Liver (tissue), 9 donors: ENCODE data around the gene RERE. TPM values are rescaled to one million over a fixed set of nuclear protein-coding genes. Genes with fewer than 3 reads are reported as not detected.

ENCODE experiments used
- DNase-seq: peaks from one replicate; pipeline ENCODE4 v3.0.0-alpha.2; 2017; ENCODE audit warnings: low spot score
- H3K27ac ChIP-seq, 2 donors: one replicate each; pipeline ENCODE4 v1.7.0; 2013; ENCODE audit warnings: inconsistent platforms in 2 of 2, low read length in 2 of 2, control low read depth in 1 of 2, low read depth in 1 of 2, mild to moderate bottlenecking in 1 of 2
- H3K27me3 ChIP-seq, 4 donors: one replicate each; pipeline versions ENCODE4 v1.6.1 to v1.7.0; 2013; ENCODE audit warnings: low read length in 3 of 4, inconsistent platforms in 1 of 4, mild to moderate bottlenecking in 1 of 4, moderate library complexity in 1 of 4; ENCODE audit not compliant: control insufficient read depth in 4 of 4, insufficient read depth in 4 of 4
- H3K36me3 ChIP-seq, 4 donors: one replicate each; pipeline versions ENCODE4 v1.6.1 to v1.7.0; 2013; ENCODE audit warnings: low read length in 3 of 4, mild to moderate bottlenecking in 3 of 4, low read depth in 1 of 4, moderate library complexity in 1 of 4; ENCODE audit not compliant: control insufficient read depth in 4 of 4, insufficient read depth in 3 of 4
- H3K4me1 ChIP-seq, 4 donors: one replicate each; pipeline versions ENCODE4 v1.6.1 to v1.7.0; 2013; ENCODE audit warnings: low read length in 3 of 4, mild to moderate bottlenecking in 3 of 4, moderate library complexity in 1 of 4; ENCODE audit not compliant: control insufficient read depth in 4 of 4, insufficient read depth in 4 of 4
- H3K4me3 ChIP-seq, 3 donors: one replicate each; pipeline versions ENCODE4 v1.6.1 to v1.7.0; 2013; ENCODE audit warnings: low read length in 3 of 3, control low read depth in 1 of 3, low read depth in 1 of 3, mild to moderate bottlenecking in 1 of 3
- H3K9ac ChIP-seq, 2 donors: one replicate each; pipeline ENCODE4 v1.7.0; 2013; ENCODE audit warnings: low read length in 2 of 2, mild to moderate bottlenecking in 2 of 2, moderate library complexity in 2 of 2, control low read depth in 1 of 2, low read depth in 1 of 2
- H3K9me3 ChIP-seq, 4 donors: one replicate each; pipeline versions ENCODE4 v1.6.1 to v1.7.0; 2013; ENCODE audit warnings: low read length in 3 of 4; ENCODE audit not compliant: control insufficient read depth in 4 of 4
- GABPA ChIP-seq, 2 donors: IDR thresholded peaks in 1 of 2; conservative IDR thresholded peaks in 1 of 2; 2 replicates each; pipeline ENCODE4 v1.6.1; 2016; ENCODE audit warnings: antibody characterized with exemption in 2 of 2, mild to moderate bottlenecking in 1 of 2, moderate library complexity in 1 of 2
- HNF4A ChIP-seq, 2 donors: conservative IDR thresholded peaks; 2 replicates each; pipeline ENCODE4 v1.6.1; 2016; ENCODE audit warnings: antibody characterized with exemption in 2 of 2, mild to moderate bottlenecking in 2 of 2
- HNF4G ChIP-seq: IDR thresholded peaks from 2 replicates; pipeline ENCODE4 v1.6.1; 2016; ENCODE audit warnings: antibody characterized with exemption
- NR2F2 ChIP-seq: IDR thresholded peaks from 2 replicates; pipeline ENCODE4 v1.6.1; 2016; ENCODE audit warnings: antibody characterized with exemption
- RAD21 ChIP-seq, 2 donors: IDR thresholded peaks; 2 replicates each; pipeline ENCODE4 v1.6.1; 2016; ENCODE audit warnings: antibody characterized with exemption in 2 of 2, mild to moderate bottlenecking in 2 of 2
- SP1 ChIP-seq: IDR thresholded peaks from 2 replicates; pipeline ENCODE4 v1.6.1; 2018; ENCODE audit warnings: antibody characterized with exemption, mild to moderate bottlenecking
- TAF1 ChIP-seq: conservative IDR thresholded peaks from 2 replicates; pipeline ENCODE4 v1.6.1; 2016; ENCODE audit warnings: antibody characterized with exemption, mild to moderate bottlenecking
- YY1 ChIP-seq: IDR thresholded peaks from 2 replicates; pipeline ENCODE4 v1.6.1; 2016; ENCODE audit warnings: antibody characterized with exemption, mild to moderate bottlenecking
- WGBS: extraction: QIAGEN DNeasy Blood & Tissue Kit; methylation state at CpG from one replicate; pipeline ENCODE4 v1.1.7; 2013; 5-methylcytosine and 5-hydroxymethylcytosine counted together
- polyA plus RNA-seq, 2 donors: library from polyadenylated mRNA; stranded (reverse) in 1 of 2; unstranded in 1 of 2; fragments of 200-250 nt in 1 of 2; fragments of >200 nt in 1 of 2; fragmentation: Nextera tagmentation in 1 of 2; extraction: Ambion mirVana in 1 of 2; gene quantifications; one replicate each; pipeline versions ENCODE4 v1.2.1 to v1.2.3, GENCODE V29; 2013 to 2015
- total RNA-seq, 2 donors: library from RNA; depleted of rRNA; stranded (reverse); fragments of >200 nt; gene quantifications; one replicate each; pipeline ENCODE4 v1.2.3, GENCODE V29; 2014
- TF ChIP-seq, protein P1 (sequence below): fragments of 150-350 bp; IDR thresholded peaks from 2 replicates; pipeline ENCODE4 v1.5.1; 2017; ENCODE audit warnings: improper control_type of control experiment, low read depth, low read length; ENCODE audit not compliant: missing input control
- TF ChIP-seq, protein P2 (sequence below): IDR thresholded peaks from 2 replicates; pipeline ENCODE4 v1.6.1; 2016; ENCODE audit warnings: antibody characterized with exemption
- TF ChIP-seq, protein P3 (sequence below): IDR thresholded peaks from 2 replicates; pipeline ENCODE4 v1.6.1; 2016; ENCODE audit warnings: antibody characterized with exemption
- TF ChIP-seq, protein P4 (sequence below): IDR thresholded peaks from 2 replicates; pipeline ENCODE4 v1.6.1; 2016; ENCODE audit warnings: antibody characterized with exemption, mild to moderate bottlenecking
- donor health status: healthy.
- donor health status: healthy.
- donor health status: healthy.
- donor health status: healthy.
- donor health status: healthy.

Gene RERE
- total and polyA plus RNA-seq, 4 donors = 9.8 to 49.1 (median 24.8) TPM

DNA sequence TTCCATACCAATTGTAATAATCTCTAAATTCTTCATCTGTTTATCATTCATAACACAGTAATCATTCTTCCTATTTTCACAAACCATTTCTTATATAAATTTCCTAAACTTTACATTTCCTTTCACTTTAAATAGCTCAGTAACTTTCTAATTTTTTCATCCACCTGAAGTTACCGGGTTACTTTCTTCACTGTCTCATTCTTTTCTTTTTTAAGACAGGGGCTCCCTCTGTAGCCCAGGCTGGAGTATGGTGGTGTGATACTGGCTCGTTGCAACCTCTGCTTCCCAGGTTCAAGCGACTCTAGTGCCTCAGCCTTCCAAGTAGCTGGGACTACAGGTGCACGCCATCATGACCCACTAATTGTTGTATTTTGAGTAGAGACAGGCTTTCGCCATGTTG lies 41.3 kb downstream of the RERE start:
- no peak for TF ChIP-seq YY1
- TF ChIP-seq, protein P1, sequence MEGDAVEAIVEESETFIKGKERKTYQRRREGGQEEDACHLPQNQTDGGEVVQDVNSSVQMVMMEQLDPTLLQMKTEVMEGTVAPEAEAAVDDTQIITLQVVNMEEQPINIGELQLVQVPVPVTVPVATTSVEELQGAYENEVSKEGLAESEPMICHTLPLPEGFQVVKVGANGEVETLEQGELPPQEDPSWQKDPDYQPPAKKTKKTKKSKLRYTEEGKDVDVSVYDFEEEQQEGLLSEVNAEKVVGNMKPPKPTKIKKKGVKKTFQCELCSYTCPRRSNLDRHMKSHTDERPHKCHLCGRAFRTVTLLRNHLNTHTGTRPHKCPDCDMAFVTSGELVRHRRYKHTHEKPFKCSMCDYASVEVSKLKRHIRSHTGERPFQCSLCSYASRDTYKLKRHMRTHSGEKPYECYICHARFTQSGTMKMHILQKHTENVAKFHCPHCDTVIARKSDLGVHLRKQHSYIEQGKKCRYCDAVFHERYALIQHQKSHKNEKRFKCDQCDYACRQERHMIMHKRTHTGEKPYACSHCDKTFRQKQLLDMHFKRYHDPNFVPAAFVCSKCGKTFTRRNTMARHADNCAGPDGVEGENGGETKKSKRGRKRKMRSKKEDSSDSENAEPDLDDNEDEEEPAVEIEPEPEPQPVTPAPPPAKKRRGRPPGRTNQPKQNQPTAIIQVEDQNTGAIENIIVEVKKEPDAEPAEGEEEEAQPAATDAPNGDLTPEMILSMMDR = peak; percentile 19
- TF ChIP-seq HNF4A (conservative IDR thresholded peaks at IDR 0.05) = no peak
- TF ChIP-seq, protein P2, sequence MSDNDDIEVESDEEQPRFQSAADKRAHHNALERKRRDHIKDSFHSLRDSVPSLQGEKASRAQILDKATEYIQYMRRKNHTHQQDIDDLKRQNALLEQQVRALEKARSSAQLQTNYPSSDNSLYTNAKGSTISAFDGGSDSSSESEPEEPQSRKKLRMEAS = no peak
- peak; percentile 45 to 59 for TF ChIP-seq RAD21 (IDR thresholded peaks at IDR 0.05)
- TF ChIP-seq, protein P3, sequence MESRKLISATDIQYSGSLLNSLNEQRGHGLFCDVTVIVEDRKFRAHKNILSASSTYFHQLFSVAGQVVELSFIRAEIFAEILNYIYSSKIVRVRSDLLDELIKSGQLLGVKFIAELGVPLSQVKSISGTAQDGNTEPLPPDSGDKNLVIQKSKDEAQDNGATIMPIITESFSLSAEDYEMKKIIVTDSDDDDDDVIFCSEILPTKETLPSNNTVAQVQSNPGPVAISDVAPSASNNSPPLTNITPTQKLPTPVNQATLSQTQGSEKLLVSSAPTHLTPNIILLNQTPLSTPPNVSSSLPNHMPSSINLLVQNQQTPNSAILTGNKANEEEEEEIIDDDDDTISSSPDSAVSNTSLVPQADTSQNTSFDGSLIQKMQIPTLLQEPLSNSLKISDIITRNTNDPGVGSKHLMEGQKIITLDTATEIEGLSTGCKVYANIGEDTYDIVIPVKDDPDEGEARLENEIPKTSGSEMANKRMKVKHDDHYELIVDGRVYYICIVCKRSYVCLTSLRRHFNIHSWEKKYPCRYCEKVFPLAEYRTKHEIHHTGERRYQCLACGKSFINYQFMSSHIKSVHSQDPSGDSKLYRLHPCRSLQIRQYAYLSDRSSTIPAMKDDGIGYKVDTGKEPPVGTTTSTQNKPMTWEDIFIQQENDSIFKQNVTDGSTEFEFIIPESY = no peak
- no peak for TF ChIP-seq NR2F2
- no peak for TF ChIP-seq TAF1
- no peak overlapping the region for H3K9ac ChIP-seq
- no peaks in the 10 kb centered on the region for H3K36me3 ChIP-seq
- 78% methylated on average over 5 of the region's 5 CpGs for WGBS
- H3K4me3 ChIP-seq = no peak overlapping the region
- DNase-seq = no peak
- no peak overlapping the region for H3K27ac ChIP-seq
- H3K27me3 ChIP-seq = no peaks in the 10 kb centered on the region
- H3K4me1 ChIP-seq = peaks cover 3 to 6% (median 4%) of the 10 kb centered on the region in 4 donors
- H3K9me3 ChIP-seq = no peaks in the 10 kb centered on the region

DNA sequence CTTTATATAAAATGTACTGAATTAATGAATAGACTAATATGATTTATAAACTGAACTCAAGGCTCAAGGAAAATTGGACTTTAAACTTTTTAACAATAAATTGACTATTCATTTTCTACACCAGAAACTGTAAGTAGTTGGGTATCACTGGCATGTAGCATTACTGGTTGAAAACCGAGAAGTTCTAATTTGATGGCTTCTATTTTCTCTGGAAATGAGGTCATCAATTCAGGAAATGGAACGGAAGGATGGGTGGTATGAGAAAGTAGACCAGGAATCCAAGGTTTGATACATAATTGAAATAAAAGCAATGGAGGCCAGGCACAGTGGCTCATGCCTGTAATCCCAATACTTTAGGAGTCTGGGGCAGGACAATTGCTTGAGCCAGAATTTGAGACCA lies 50.4 kb downstream of the RERE start:
- Histone ChIP-seq H3K9ac (no peak overlapping the region), H3K27ac (no peak overlapping the region), H3K9me3 (no peaks in the 10 kb centered on the region), H3K36me3 (peaks cover 0 to 1% (median 0%) of the 10 kb centered on the region in 4 donors), H3K4me1 (peaks cover 0 to 3% (median under 1%) of the 10 kb centered on the region in 4 donors), H3K27me3 (no peaks in the 10 kb centered on the region), H3K4me3 (no peak overlapping the region)
- DNase-seq = no peak
- 85% methylated on average over 2 of the region's 2 CpGs for WGBS
- TF ChIP-seq, protein P4, sequence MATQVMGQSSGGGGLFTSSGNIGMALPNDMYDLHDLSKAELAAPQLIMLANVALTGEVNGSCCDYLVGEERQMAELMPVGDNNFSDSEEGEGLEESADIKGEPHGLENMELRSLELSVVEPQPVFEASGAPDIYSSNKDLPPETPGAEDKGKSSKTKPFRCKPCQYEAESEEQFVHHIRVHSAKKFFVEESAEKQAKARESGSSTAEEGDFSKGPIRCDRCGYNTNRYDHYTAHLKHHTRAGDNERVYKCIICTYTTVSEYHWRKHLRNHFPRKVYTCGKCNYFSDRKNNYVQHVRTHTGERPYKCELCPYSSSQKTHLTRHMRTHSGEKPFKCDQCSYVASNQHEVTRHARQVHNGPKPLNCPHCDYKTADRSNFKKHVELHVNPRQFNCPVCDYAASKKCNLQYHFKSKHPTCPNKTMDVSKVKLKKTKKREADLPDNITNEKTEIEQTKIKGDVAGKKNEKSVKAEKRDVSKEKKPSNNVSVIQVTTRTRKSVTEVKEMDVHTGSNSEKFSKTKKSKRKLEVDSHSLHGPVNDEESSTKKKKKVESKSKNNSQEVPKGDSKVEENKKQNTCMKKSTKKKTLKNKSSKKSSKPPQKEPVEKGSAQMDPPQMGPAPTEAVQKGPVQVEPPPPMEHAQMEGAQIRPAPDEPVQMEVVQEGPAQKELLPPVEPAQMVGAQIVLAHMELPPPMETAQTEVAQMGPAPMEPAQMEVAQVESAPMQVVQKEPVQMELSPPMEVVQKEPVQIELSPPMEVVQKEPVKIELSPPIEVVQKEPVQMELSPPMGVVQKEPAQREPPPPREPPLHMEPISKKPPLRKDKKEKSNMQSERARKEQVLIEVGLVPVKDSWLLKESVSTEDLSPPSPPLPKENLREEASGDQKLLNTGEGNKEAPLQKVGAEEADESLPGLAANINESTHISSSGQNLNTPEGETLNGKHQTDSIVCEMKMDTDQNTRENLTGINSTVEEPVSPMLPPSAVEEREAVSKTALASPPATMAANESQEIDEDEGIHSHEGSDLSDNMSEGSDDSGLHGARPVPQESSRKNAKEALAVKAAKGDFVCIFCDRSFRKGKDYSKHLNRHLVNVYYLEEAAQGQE = no peak
- TF ChIP-seq GABPA (IDR thresholded peaks at IDR 0.05 in 1 of 2, conservative IDR thresholded peaks at IDR 0.05 in 1 of 2) = no peak
- no peak for TF ChIP-seq HNF4G
- TF ChIP-seq, protein P2 = no peak
- TF ChIP-seq SP1 = no peak
